HL-60 (cell line): Measurements from ENCODE around the gene NUDT16.
"Not testable (repeated sequence)": the region's sequence is repeated elsewhere in the genome, so short reads cannot be mapped to it uniquely, and the experiment has no call there.

Experiments
- CTCF ChIP-seq: IDR thresholded peaks from one replicate; pipeline ENCODE4 v1.5.1; 2011; ENCODE audit warnings: low read length, control low read depth, inconsistent platforms; ENCODE audit not compliant: insufficient read depth
- GABPA ChIP-seq: IDR thresholded peaks from 2 replicates; pipeline ENCODE4 v1.6.1; 2012; ENCODE audit warnings: low read depth
- REST ChIP-seq: IDR thresholded peaks from 2 replicates; pipeline ENCODE4 v1.6.1; 2012; ENCODE audit warnings: low read depth; ENCODE audit not compliant: insufficient replicate concordance
- SPI1 ChIP-seq: IDR thresholded peaks from 2 replicates; pipeline ENCODE4 v1.6.1; 2012; ENCODE audit warnings: low read depth, mild to moderate bottlenecking, borderline replicate concordance

GRCh38 chr3:131380821-131381444 is 641 bp upstream of the NUDT16 start:
- not testable (repeated sequence) for TF ChIP-seq CTCF, REST, GABPA, SPI1
